Measurements from ENCODE around the gene DNAAF5. TPM values are rescaled to one million over a fixed set of nuclear protein-coding genes. Genes with fewer than 3 reads are reported as not detected.
A peak's percentile ranks its signal among the peaks of the same experiment; 100 is the strongest.

DNAAF5 gene
- total and polyA plus RNA-seq, 2 donors (not counting 1 experiment from before 2014, with no cell fraction given), result 13.1 to 14.2 TPM

- no peak overlapping the region for H3K4me2 ChIP-seq (ENCODE audit: extremely low read depth, insufficient read depth, low read length)
- no peaks in the 10 kb centered on the region for H3K36me3 ChIP-seq (ENCODE audit: control insufficient read depth, insufficient read depth, low read length)
- no peak for DNase-seq (ENCODE audit: low read depth in 2 of 2)
- no peak overlapping the region for H2AFZ ChIP-seq (ENCODE audit: low read length)
- H4K20me1 ChIP-seq (ENCODE audit: control insufficient read depth, extremely low read depth, insufficient read depth, low read length), result no peaks in the 10 kb centered on the region
- no peak overlapping the region for H3K4me3 ChIP-seq (replicated peaks in 1 of 4; ENCODE audit: control extremely low read depth in 1 of 4, insufficient read depth in 1 of 4, low read depth in 3 of 4, low read length in 4 of 4)
- H3K27me3 ChIP-seq (ENCODE audit: control insufficient read depth, insufficient read depth, low read length), result no peaks in the 10 kb centered on the region
- no peaks in the 10 kb centered on the region for H3K4me1 ChIP-seq (ENCODE audit: control insufficient read depth, extremely low read depth, insufficient read depth, low read length)
- no peaks in the 10 kb centered on the region for H3K9me3 ChIP-seq (ENCODE audit: control insufficient read depth, insufficient read depth, low read depth, low read length)
- H3K27ac ChIP-seq (ENCODE audit: insufficient read depth, low read length), result no peak overlapping the region
- H3K9ac ChIP-seq (ENCODE audit: insufficient read depth, low read length), result no peak overlapping the region
- no peaks in the 10 kb centered on the region for H3K79me2 ChIP-seq (ENCODE audit: control insufficient read depth, insufficient read depth, low read length)
- TF ChIP-seq EZH2 (IDR thresholded peaks at IDR 0.05; ENCODE audit: low read length, missing control alignments) (no peak), CTCF (conservative IDR thresholded peaks at IDR 0.05 in 1 of 2, IDR thresholded peaks at IDR 0.05 in 1 of 2; ENCODE audit: low read depth in 1 of 2, low read length in 2 of 2) (no peak)
Observed at GRCh38 chr7:716636-717035, 9.9 kb upstream of the DNAAF5 start.

- Histone ChIP-seq H3K27me3 (ENCODE audit: control insufficient read depth, insufficient read depth, low read length) (no peaks in the 10 kb centered on the region), H3K4me3 (replicated peaks in 1 of 4; ENCODE audit: control extremely low read depth in 1 of 4, insufficient read depth in 1 of 4, low read depth in 3 of 4, low read length in 4 of 4) (no peak overlapping the region), H4K20me1 (ENCODE audit: control insufficient read depth, extremely low read depth, insufficient read depth, low read length) (no peaks in the 10 kb centered on the region), H3K27ac (ENCODE audit: insufficient read depth, low read length) (no peak overlapping the region), H3K9me3 (ENCODE audit: control insufficient read depth, insufficient read depth, low read depth, low read length) (no peaks in the 10 kb centered on the region), H3K4me2 (ENCODE audit: extremely low read depth, insufficient read depth, low read length) (no peak overlapping the region), H3K36me3 (ENCODE audit: control insufficient read depth, insufficient read depth, low read length) (no peaks in the 10 kb centered on the region), H3K4me1 (ENCODE audit: control insufficient read depth, extremely low read depth, insufficient read depth, low read length) (peaks cover 4% of the 10 kb centered on the region), H2AFZ (ENCODE audit: low read length) (no peak overlapping the region), H3K79me2 (ENCODE audit: control insufficient read depth, insufficient read depth, low read length) (no peaks in the 10 kb centered on the region), H3K9ac (ENCODE audit: insufficient read depth, low read length) (no peak overlapping the region)
- TF ChIP-seq CTCF (conservative IDR thresholded peaks at IDR 0.05 in 1 of 2, IDR thresholded peaks at IDR 0.05 in 1 of 2; ENCODE audit: low read depth in 1 of 2, low read length in 2 of 2) (no peak), EZH2 (IDR thresholded peaks at IDR 0.05; ENCODE audit: low read length, missing control alignments) (no peak)
- peak in 1 of 2 donors; percentile 24 for DNase-seq (ENCODE audit: low read depth in 2 of 2)
Observed at GRCh38 chr7:721619-722248, 4.8 kb upstream of the DNAAF5 start.

- DNase-seq (ENCODE audit: low read depth in 2 of 2), result no peak
- H3K36me3 ChIP-seq (ENCODE audit: control insufficient read depth, insufficient read depth, low read length), result no peaks in the 10 kb centered on the region
- peaks cover 6% of the 10 kb centered on the region for H3K79me2 ChIP-seq (ENCODE audit: control insufficient read depth, insufficient read depth, low read length)
- no peak overlapping the region for H3K4me3 ChIP-seq (replicated peaks in 1 of 4; ENCODE audit: control extremely low read depth in 1 of 4, insufficient read depth in 1 of 4, low read depth in 3 of 4, low read length in 4 of 4)
- no peaks in the 10 kb centered on the region for H3K27me3 ChIP-seq (ENCODE audit: control insufficient read depth, insufficient read depth, low read length)
- H3K27ac ChIP-seq (ENCODE audit: insufficient read depth, low read length), result no peak overlapping the region
- no peaks in the 10 kb centered on the region for H3K9me3 ChIP-seq (ENCODE audit: control insufficient read depth, insufficient read depth, low read depth, low read length)
- no peak overlapping the region for H3K9ac ChIP-seq (ENCODE audit: insufficient read depth, low read length)
- H2AFZ ChIP-seq (ENCODE audit: low read length), result no peak overlapping the region
- no peak overlapping the region for H3K4me2 ChIP-seq (ENCODE audit: extremely low read depth, insufficient read depth, low read length)
- no peaks in the 10 kb centered on the region for H4K20me1 ChIP-seq (ENCODE audit: control insufficient read depth, extremely low read depth, insufficient read depth, low read length)
- TF ChIP-seq EZH2 (IDR thresholded peaks at IDR 0.05; ENCODE audit: low read length, missing control alignments), result no peak
- no peak for TF ChIP-seq CTCF (conservative IDR thresholded peaks at IDR 0.05 in 1 of 2, IDR thresholded peaks at IDR 0.05 in 1 of 2; ENCODE audit: low read depth in 1 of 2, low read length in 2 of 2)
- H3K4me1 ChIP-seq (ENCODE audit: control insufficient read depth, extremely low read depth, insufficient read depth, low read length), result peaks cover 9% of the 10 kb centered on the region
Observed at GRCh38 chr7:723541-723940, 3.0 kb upstream of the DNAAF5 start.

Data from fibroblast of lung (primary cell).